ENCODE data around the gene FOXQ1.

FOXQ1 gene

DNA sequence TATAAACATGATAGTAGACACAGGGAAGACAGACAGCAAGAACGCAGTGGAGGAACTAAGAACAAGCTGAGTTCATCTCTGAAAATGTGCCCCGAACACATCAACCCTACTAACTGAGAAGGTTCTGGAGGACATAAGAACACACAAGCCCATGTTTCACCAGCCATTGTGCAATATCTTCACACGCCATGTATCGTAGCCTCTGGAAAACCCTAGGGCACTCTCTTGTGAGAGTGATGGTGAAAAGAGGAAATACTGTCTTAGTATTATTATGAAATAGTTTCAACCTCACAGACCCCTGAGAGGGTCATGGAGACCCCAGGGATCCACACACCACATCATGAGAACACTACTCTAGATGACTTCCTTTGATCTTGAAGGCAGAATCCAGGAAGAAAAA is 51.4 kb downstream of the FOXQ1 start:
- no peak for DNase-seq (ENCODE audit: low spot score)

DNA sequence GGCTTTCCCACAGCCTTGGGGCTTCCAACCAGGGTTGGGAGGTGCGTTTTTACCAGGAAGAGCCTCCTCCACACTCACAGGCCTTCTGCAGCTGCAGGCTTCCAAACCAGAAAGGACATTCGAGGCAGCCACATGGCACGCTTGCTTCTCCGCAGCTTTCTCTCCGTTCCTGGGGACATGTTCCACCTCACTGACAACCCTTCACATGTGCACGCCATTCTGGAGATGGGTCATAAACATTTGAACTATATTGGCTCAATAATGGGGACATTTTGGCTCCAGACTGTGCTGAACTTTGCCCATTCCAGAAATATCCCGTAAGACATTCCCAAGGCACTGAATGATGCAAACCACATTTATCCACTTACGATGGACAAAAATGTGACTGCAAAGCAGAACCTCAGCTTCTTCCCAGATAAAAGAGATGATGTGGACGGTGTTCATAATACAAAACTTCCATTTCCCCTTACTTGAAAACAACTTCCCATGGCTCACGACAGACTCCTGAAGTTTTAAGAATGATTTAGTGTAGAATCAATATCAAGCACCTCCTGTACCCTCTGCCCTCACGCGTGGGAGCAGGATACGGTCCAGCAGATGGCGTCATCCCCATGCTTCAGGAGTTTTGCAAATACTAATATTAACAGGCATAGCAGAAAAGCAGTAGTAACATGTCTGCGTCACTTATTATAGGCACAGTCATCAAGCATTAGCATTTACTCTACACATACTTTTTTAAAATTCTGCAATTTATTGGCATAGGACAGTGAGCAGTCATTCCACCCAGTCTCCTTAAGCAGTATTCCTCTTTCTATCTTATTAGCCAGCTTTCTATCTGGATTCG is 52.1 kb downstream of the FOXQ1 start:
- DNase-seq (ENCODE audit: low spot score), result no peak

Measured in hepatic stellate cell (primary cell).